HepG2 (cell line): ENCODE data around the gene RP2. TPM values are rescaled to one million over a fixed set of nuclear protein-coding genes. Genes with fewer than 3 reads are reported as not detected.

Experiments used
- ATF2 ChIP-seq: sonication (generic); formaldehyde crosslinking; IDR thresholded peaks from 2 replicates; pipeline ENCODE4 v1.4.0; 2020; ENCODE audit warnings: missing genetic modification reagents
- CAMTA2 ChIP-seq: sonication (generic); formaldehyde crosslinking; IDR thresholded peaks from 2 replicates; pipeline ENCODE4 v1.4.0; 2020; ENCODE audit warnings: mild to moderate bottlenecking, missing genetic modification reagents, borderline replicate concordance
- CBX5 ChIP-seq: sonication (generic); formaldehyde crosslinking; IDR thresholded peaks from 2 replicates; pipeline ENCODE4 v1.4.0; 2020; ENCODE audit warnings: missing genetic modification reagents, borderline replicate concordance
- FOXK1 ChIP-seq: sonication (generic); formaldehyde crosslinking; IDR thresholded peaks from 2 replicates; pipeline ENCODE4 v1.4.0; 2020; ENCODE audit warnings: low read depth, missing genetic modification reagents, borderline replicate concordance
- IKZF5 ChIP-seq: IDR thresholded peaks from 2 replicates; pipeline ENCODE4 v1.6.1; 2018; ENCODE audit warnings: missing genetic modification reagents, mild to moderate bottlenecking, missing compliant biosample characterization
- MAX ChIP-seq: IDR thresholded peaks from 2 replicates; pipeline ENCODE4 v1.6.1; 2012; ENCODE audit warnings: inconsistent platforms
- MYPOP ChIP-seq: sonication (generic); formaldehyde crosslinking; IDR thresholded peaks from 2 replicates; pipeline ENCODE4 v1.8.1; 2023; ENCODE audit warnings: mild to moderate bottlenecking, moderate library complexity, missing genetic modification reagents
- NAIF1 ChIP-seq: sonication (generic); formaldehyde crosslinking; IDR thresholded peaks from 2 replicates; pipeline ENCODE4 v1.5.0; 2020; ENCODE audit warnings: mild to moderate bottlenecking, missing genetic modification reagents, borderline replicate concordance
- NCOA5 ChIP-seq: sonication (generic); formaldehyde crosslinking; IDR thresholded peaks from 2 replicates; pipeline ENCODE4 v1.4.0; 2020; ENCODE audit warnings: missing genetic modification reagents
- NFE2L2 ChIP-seq: fragments of 150-350 bp; IDR thresholded peaks from 2 replicates; pipeline ENCODE4 v1.6.1; 2014; ENCODE audit warnings: low read length
- NONO ChIP-seq, 2 experiments: fragments of 450-650 bp in 1 of 2; sonication (generic) in 1 of 2; formaldehyde crosslinking in 1 of 2; IDR thresholded peaks in 1 of 2; conservative IDR thresholded peaks in 1 of 2; 2 replicates each; pipeline versions ENCODE4 v1.6.1 to v1.8.0; 2017 to 2022; ENCODE audit warnings: mild to moderate bottlenecking in 1 of 2, missing genetic modification reagents in 1 of 2, moderate library complexity in 1 of 2
- POLR2AphosphoS2 ChIP-seq: IDR thresholded peaks from 2 replicates; pipeline ENCODE4 v1.6.1; 2011; ENCODE audit warnings: low read depth, low read length, improper control_type of control experiment
- RFXANK ChIP-seq: IDR thresholded peaks from 2 replicates; pipeline ENCODE4 v1.6.1; 2016
- STAT5B ChIP-seq: sonication (generic); formaldehyde crosslinking; IDR thresholded peaks from 2 replicates; pipeline ENCODE4 v1.4.0; 2020; ENCODE audit warnings: missing genetic modification reagents
- ZBTB39 ChIP-seq: sonication (generic); formaldehyde crosslinking; IDR thresholded peaks from 2 replicates; pipeline ENCODE4 v1.5.0; 2020; ENCODE audit warnings: missing genetic modification reagents
- ZNF460 ChIP-seq: sonication (generic); formaldehyde crosslinking; IDR thresholded peaks from 2 replicates; pipeline ENCODE4 v1.5.1; 2020; ENCODE audit warnings: missing genetic modification reagents, mild to moderate bottlenecking, borderline replicate concordance
- ZNF496 ChIP-seq: sonication (generic); formaldehyde crosslinking; IDR thresholded peaks from 2 replicates; pipeline ENCODE4 v1.8.1; 2023; ENCODE audit warnings: mild to moderate bottlenecking, moderate library complexity, missing genetic modification reagents; ENCODE audit not compliant: insufficient replicate concordance
- ZNF710 ChIP-seq: sonication (generic); formaldehyde crosslinking; IDR thresholded peaks from 2 replicates; pipeline ENCODE4 v1.5.0; 2020; ENCODE audit warnings: mild to moderate bottlenecking, missing genetic modification reagents, borderline replicate concordance
- ZNF775 ChIP-seq: sonication (generic); formaldehyde crosslinking; IDR thresholded peaks from 2 replicates; pipeline ENCODE4 v1.4.0; 2020; ENCODE audit warnings: missing genetic modification reagents, mild to moderate bottlenecking, moderate library complexity, borderline replicate concordance
- polyA plus RNA-seq, 8 experiments: library from polyadenylated mRNA; depleted of rRNA in 3 of 8; stranded (reverse) in 7 of 8; unstranded in 1 of 8; fragments of >200 nt; fragmentation: Illumina TruSeq in 4 of 8; extraction: Trizol in 4 of 8; gene quantifications; 2 replicates each; pipeline versions ENCODE4 v1.2.1 to v1.2.3, GENCODE V29; 2011 to 2016; ENCODE audit warnings: low read depth in 4 of 8, missing spikeins in 1 of 8, mixed read lengths in 1 of 8; ENCODE audit not compliant: insufficient read depth in 1 of 8
- total RNA-seq, 5 experiments: library from RNA; depleted of rRNA; stranded (reverse); fragments of >200 nt; fragmentation: Illumina TruSeq; extraction: Trizol; gene quantifications; 2 replicates each; pipeline ENCODE4 v1.2.3, GENCODE V29; 2016; ENCODE audit warnings: low read depth in 1 of 5

The RP2 gene
- total and polyA plus RNA-seq, 2 of the 13 experiments (the other 11 are each of a cell fraction or from before 2014, with no cell fraction given): 5.0 to 9.9 TPM

- TF ChIP-seq STAT5B: no peak
- no peak for TF ChIP-seq ZNF710 (CRISPR knock-in tag)
- TF ChIP-seq ATF2 (CRISPR knock-in tag): no peak
- TF ChIP-seq ZBTB39 (CRISPR knock-in tag): no peak
- no peak for TF ChIP-seq NCOA5 (CRISPR knock-in tag)
- TF ChIP-seq ZNF496: no peak
- TF ChIP-seq FOXK1 (CRISPR knock-in tag): peak; percentile 11; the same call in 1 of the 2 replicates
- TF ChIP-seq CAMTA2 (CRISPR knock-in tag): no peak
- no peak for TF ChIP-seq NFE2L2
- no peak for TF ChIP-seq IKZF5 (CRISPR knock-in tag)
- no peak for TF ChIP-seq CBX5 (CRISPR knock-in tag)
- no peak for TF ChIP-seq RFXANK
- TF ChIP-seq MYPOP: no peak
- peak; percentile 37; the same call in 1 of the 2 replicates for TF ChIP-seq MAX
- no peak for TF ChIP-seq ZNF460 (CRISPR knock-in tag)
- TF ChIP-seq NONO (IDR thresholded peaks at IDR 0.05): no peak
- TF ChIP-seq NONO (CRISPR knock-in tag; conservative IDR thresholded peaks at IDR 0.05): no peak
- no peak for TF ChIP-seq ZNF775 (CRISPR knock-in tag)
- TF ChIP-seq POLR2AphosphoS2: no peak
- no peak for TF ChIP-seq NAIF1 (CRISPR knock-in tag)
Observed at GRCh38 chrX:46836701-46837557, at the start of gene RP2 (continued).
